Upper lobe of left lung (tissue), 4 donors: ENCODE measurements around the gene LEP.

Experiments used
- EP300 ChIP-seq, 4 donors: sonication (generic); formaldehyde crosslinking; IDR thresholded peaks; one replicate each; pipeline ENCODE4 v1.5.1; 2017; ENCODE audit warnings: antibody characterized with exemption in 4 of 4, control low read depth in 2 of 4
- POLR2A ChIP-seq, 4 donors: fragments of 450-650 bp; IDR thresholded peaks; one replicate each; pipeline ENCODE4 v1.5.1; 2016 to 2017; ENCODE audit warnings: antibody characterized with exemption in 4 of 4, mild to moderate bottlenecking in 2 of 4
- POLR2AphosphoS5 ChIP-seq, 2 donors: sonication (generic); formaldehyde crosslinking; IDR thresholded peaks; one replicate each; pipeline ENCODE4 v1.5.1; 2017; ENCODE audit warnings: antibody characterized with exemption in 2 of 2
- TF ChIP-seq, protein P1 (sequence below), 6 experiments: fragments of 450-650 bp in 4 of 6; fragments of 200-600 bp in 2 of 6; sonication (generic) in 2 of 6; IDR thresholded peaks; one replicate each; pipeline ENCODE4 v1.5.1; 2016 to 2019; ENCODE audit warnings: antibody characterized with exemption in 6 of 6

DNA sequence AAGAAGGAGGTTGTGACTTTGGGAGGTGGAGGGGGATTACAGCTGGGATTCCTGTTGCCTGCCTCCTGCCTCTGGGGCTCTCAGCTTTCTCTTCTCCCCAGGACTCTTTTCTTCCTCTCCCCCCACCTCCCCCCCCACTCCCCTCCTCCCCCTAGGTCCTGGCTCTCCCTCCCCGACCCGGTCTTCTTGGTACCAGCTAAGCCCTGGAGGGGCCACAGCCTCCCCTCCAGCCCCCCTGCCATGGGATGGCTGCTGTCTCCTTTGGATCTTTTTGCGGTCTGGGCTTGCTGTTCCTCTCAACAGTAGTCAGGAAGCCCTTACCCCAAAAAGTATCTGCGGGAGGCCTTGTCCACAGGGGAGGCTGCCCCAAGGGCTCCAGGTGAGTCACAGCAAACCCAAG is 33.5 kb upstream of the LEP start:
- no peak for TF ChIP-seq POLR2AphosphoS5 (IDR thresholded peaks at IDR 0.05)
- TF ChIP-seq, protein P1, sequence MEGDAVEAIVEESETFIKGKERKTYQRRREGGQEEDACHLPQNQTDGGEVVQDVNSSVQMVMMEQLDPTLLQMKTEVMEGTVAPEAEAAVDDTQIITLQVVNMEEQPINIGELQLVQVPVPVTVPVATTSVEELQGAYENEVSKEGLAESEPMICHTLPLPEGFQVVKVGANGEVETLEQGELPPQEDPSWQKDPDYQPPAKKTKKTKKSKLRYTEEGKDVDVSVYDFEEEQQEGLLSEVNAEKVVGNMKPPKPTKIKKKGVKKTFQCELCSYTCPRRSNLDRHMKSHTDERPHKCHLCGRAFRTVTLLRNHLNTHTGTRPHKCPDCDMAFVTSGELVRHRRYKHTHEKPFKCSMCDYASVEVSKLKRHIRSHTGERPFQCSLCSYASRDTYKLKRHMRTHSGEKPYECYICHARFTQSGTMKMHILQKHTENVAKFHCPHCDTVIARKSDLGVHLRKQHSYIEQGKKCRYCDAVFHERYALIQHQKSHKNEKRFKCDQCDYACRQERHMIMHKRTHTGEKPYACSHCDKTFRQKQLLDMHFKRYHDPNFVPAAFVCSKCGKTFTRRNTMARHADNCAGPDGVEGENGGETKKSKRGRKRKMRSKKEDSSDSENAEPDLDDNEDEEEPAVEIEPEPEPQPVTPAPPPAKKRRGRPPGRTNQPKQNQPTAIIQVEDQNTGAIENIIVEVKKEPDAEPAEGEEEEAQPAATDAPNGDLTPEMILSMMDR (IDR thresholded peaks at IDR 0.05) = no peak
- TF ChIP-seq POLR2A (IDR thresholded peaks at IDR 0.05) = no peak
- no peak for TF ChIP-seq EP300 (IDR thresholded peaks at IDR 0.05)
